ENCODE measurements around the gene KANK2.

DNA sequence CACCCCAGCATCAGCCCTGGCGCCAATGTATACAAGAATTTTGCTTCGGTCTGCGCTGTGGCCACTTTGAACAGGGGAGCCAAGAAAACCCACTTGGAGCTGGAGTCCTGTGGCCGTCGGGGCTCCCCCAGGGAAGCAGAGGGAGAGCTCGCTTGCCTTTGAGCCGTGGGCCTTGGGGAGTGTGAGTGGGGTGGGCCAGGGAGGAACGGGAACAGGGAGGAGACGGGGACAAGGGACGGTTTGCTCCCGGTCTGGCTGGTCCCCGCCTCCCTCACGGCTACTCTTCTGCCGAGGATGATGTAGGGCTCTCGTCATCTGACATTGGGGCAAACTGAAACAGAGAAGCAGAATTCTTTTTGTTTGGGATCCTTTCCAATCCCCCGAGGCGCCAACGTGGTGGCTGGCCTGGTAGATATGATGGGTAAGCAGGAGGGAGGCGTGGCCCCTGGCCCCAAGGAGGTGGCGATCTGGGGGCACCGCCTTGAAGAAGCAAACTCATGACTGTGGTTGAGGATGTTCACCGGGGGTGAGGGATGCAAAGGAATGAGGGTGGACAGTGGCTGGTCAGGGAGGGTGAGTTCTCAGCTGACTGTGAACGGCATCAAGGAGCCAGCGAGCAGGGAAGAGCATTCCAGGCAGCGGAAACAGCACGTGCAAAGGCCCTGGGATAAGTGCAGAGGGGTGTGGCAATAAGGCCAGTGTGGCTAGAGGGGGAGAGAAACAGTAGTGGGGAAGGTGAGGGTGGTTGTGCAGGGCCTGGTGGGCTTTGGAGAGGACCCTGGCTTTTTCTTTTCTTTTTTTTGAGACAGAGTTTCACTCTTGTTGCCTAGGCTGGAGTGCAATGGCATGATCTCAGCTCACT lies 30.8 kb downstream of the KANK2 start:
- TF ChIP-seq IRF2 (CRISPR knock-in tag; IDR thresholded peaks at IDR 0.05; ENCODE audit: borderline replicate concordance, low read depth), result no peak
- no peak for TF ChIP-seq MAX (CRISPR knock-in tag; IDR thresholded peaks at IDR 0.05)
- no peak for TF ChIP-seq SOX15 (CRISPR knock-in tag; IDR thresholded peaks at IDR 0.05)
- no peak for TF ChIP-seq JUN (CRISPR knock-in tag; IDR thresholded peaks at IDR 0.05)
- TF ChIP-seq USF2 (CRISPR knock-in tag; IDR thresholded peaks at IDR 0.05), result no peak
- TF ChIP-seq, protein P1, sequence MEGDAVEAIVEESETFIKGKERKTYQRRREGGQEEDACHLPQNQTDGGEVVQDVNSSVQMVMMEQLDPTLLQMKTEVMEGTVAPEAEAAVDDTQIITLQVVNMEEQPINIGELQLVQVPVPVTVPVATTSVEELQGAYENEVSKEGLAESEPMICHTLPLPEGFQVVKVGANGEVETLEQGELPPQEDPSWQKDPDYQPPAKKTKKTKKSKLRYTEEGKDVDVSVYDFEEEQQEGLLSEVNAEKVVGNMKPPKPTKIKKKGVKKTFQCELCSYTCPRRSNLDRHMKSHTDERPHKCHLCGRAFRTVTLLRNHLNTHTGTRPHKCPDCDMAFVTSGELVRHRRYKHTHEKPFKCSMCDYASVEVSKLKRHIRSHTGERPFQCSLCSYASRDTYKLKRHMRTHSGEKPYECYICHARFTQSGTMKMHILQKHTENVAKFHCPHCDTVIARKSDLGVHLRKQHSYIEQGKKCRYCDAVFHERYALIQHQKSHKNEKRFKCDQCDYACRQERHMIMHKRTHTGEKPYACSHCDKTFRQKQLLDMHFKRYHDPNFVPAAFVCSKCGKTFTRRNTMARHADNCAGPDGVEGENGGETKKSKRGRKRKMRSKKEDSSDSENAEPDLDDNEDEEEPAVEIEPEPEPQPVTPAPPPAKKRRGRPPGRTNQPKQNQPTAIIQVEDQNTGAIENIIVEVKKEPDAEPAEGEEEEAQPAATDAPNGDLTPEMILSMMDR (IDR thresholded peaks at IDR 0.05), result no peak
- TF ChIP-seq, protein P2, sequence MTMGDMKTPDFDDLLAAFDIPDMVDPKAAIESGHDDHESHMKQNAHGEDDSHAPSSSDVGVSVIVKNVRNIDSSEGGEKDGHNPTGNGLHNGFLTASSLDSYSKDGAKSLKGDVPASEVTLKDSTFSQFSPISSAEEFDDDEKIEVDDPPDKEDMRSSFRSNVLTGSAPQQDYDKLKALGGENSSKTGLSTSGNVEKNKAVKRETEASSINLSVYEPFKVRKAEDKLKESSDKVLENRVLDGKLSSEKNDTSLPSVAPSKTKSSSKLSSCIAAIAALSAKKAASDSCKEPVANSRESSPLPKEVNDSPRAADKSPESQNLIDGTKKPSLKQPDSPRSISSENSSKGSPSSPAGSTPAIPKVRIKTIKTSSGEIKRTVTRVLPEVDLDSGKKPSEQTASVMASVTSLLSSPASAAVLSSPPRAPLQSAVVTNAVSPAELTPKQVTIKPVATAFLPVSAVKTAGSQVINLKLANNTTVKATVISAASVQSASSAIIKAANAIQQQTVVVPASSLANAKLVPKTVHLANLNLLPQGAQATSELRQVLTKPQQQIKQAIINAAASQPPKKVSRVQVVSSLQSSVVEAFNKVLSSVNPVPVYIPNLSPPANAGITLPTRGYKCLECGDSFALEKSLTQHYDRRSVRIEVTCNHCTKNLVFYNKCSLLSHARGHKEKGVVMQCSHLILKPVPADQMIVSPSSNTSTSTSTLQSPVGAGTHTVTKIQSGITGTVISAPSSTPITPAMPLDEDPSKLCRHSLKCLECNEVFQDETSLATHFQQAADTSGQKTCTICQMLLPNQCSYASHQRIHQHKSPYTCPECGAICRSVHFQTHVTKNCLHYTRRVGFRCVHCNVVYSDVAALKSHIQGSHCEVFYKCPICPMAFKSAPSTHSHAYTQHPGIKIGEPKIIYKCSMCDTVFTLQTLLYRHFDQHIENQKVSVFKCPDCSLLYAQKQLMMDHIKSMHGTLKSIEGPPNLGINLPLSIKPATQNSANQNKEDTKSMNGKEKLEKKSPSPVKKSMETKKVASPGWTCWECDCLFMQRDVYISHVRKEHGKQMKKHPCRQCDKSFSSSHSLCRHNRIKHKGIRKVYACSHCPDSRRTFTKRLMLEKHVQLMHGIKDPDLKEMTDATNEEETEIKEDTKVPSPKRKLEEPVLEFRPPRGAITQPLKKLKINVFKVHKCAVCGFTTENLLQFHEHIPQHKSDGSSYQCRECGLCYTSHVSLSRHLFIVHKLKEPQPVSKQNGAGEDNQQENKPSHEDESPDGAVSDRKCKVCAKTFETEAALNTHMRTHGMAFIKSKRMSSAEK (CRISPR knock-in tag; IDR thresholded peaks at IDR 0.05; ENCODE audit: borderline replicate concordance), result no peak
- no peak for TF ChIP-seq JAZF1 (CRISPR knock-in tag; IDR thresholded peaks at IDR 0.05)
- TF ChIP-seq, protein P3, sequence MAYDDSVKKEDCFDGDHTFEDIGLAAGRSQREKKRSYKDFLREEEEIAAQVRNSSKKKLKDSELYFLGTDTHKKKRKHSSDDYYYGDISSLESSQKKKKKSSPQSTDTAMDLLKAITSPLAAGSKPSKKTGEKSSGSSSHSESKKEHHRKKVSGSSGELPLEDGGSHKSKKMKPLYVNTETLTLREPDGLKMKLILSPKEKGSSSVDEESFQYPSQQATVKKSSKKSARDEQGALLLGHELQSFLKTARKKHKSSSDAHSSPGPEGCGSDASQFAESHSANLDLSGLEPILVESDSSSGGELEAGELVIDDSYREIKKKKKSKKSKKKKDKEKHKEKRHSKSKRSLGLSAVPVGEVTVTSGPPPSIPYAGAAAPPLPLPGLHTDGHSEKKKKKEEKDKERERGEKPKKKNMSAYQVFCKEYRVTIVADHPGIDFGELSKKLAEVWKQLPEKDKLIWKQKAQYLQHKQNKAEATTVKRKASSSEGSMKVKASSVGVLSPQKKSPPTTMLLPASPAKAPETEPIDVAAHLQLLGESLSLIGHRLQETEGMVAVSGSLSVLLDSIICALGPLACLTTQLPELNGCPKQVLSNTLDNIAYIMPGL (CRISPR knock-in tag; IDR thresholded peaks at IDR 0.05), result no peak
- no peak for TF ChIP-seq ZNF317 (CRISPR knock-in tag; IDR thresholded peaks at IDR 0.05; ENCODE audit: borderline replicate concordance, low read depth)
- TF ChIP-seq MXD4 (CRISPR knock-in tag; IDR thresholded peaks at IDR 0.05; ENCODE audit: borderline replicate concordance), result no peak
- no peak for TF ChIP-seq ZNF263 (CRISPR knock-in tag; IDR thresholded peaks at IDR 0.05; ENCODE audit: low read depth)
- no peak for TF ChIP-seq TEAD1 (CRISPR knock-in tag; IDR thresholded peaks at IDR 0.05)
- no peak for TF ChIP-seq FOXJ3 (CRISPR knock-in tag; IDR thresholded peaks at IDR 0.05; ENCODE audit: borderline replicate concordance)
